GM12878 (cell line): ENCODE data around the gene IL27RA. TPM values are rescaled to one million over a fixed set of nuclear protein-coding genes. Genes with fewer than 3 reads are reported as not detected.

Experiments used
- ASH2L ChIP-seq: fragments of 300-600, 200-600 bp; sonication (generic); IDR thresholded peaks from 2 replicates; pipeline ENCODE4 v1.6.1; 2017; ENCODE audit warnings: low read depth, mild to moderate bottlenecking, borderline replicate concordance
- ATF3 ChIP-seq: IDR thresholded peaks from 2 replicates; pipeline ENCODE4 v1.6.1; 2011; ENCODE audit warnings: low read depth, mild to moderate bottlenecking, low read length, moderate library complexity, borderline replicate concordance; ENCODE audit errors: extremely low read depth
- BHLHE40 ChIP-seq, 2 experiments: fragments of 450-650 bp in 1 of 2; IDR thresholded peaks; 2 replicates each; pipeline ENCODE4 v1.6.1; 2011 to 2017; ENCODE audit warnings: low read depth in 2 of 2, borderline replicate concordance in 1 of 2, improper control_type of control experiment in 1 of 2, low read length in 1 of 2, mild to moderate bottlenecking in 1 of 2
- BMI1 ChIP-seq: fragments of 450-650 bp; IDR thresholded peaks from 2 replicates; pipeline ENCODE4 v1.6.1; 2016; ENCODE audit warnings: mild to moderate bottlenecking, moderate library complexity, borderline replicate concordance
- DPF2 ChIP-seq: fragments of 450-650 bp; IDR thresholded peaks from 2 replicates; pipeline ENCODE4 v1.6.1; 2017; ENCODE audit warnings: mild to moderate bottlenecking
- HCFC1 ChIP-seq: fragments of 150-350 bp; IDR thresholded peaks from 2 replicates; pipeline ENCODE4 v1.6.1; 2014; ENCODE audit warnings: low read length
- MTA2 ChIP-seq: fragments of 450-650 bp; IDR thresholded peaks from 2 replicates; pipeline ENCODE4 v1.6.1; 2016; ENCODE audit warnings: low read depth, mild to moderate bottlenecking, moderate library complexity
- PKNOX1 ChIP-seq: fragments of 450-650 bp; IDR thresholded peaks from 2 replicates; pipeline ENCODE4 v1.6.1; 2016; ENCODE audit warnings: mild to moderate bottlenecking
- POLR2AphosphoS2 ChIP-seq: IDR thresholded peaks from 2 replicates; pipeline ENCODE4 v1.6.1; 2011; ENCODE audit warnings: low read depth, mild to moderate bottlenecking, low read length, improper control_type of control experiment, moderate library complexity
- POU2F2 ChIP-seq: IDR thresholded peaks from 3 replicates; pipeline ENCODE4 v1.6.1; 2011; ENCODE audit warnings: low read depth, mild to moderate bottlenecking, low read length, borderline replicate concordance
- RB1 ChIP-seq: fragments of 450-650 bp; formaldehyde crosslinking; IDR thresholded peaks from 2 replicates; pipeline ENCODE4 v1.6.1; 2017; ENCODE audit warnings: mild to moderate bottlenecking, borderline replicate concordance
- RBBP5 ChIP-seq: fragments of 200-600 bp; sonication (generic); conservative IDR thresholded peaks from 2 replicates; pipeline ENCODE4 v1.6.1; 2016
- RELB ChIP-seq: fragments of 450-650 bp; IDR thresholded peaks from 2 replicates; pipeline ENCODE4 v1.6.1; 2017; ENCODE audit warnings: low read depth, mild to moderate bottlenecking, moderate library complexity
- RFX5 ChIP-seq: IDR thresholded peaks from 2 replicates; pipeline ENCODE4 v1.6.1; 2011; ENCODE audit warnings: low read depth, low read length, improper control_type of control experiment
- SMC3 ChIP-seq: IDR thresholded peaks from 2 replicates; pipeline ENCODE4 v1.6.1; 2011; ENCODE audit warnings: low read length, improper control_type of control experiment, borderline replicate concordance
- SPI1 ChIP-seq: IDR thresholded peaks from 2 replicates; pipeline ENCODE4 v1.6.1; 2011; ENCODE audit warnings: low read depth, mild to moderate bottlenecking, low read length, moderate library complexity, borderline replicate concordance; ENCODE audit not compliant: insufficient read depth
- SREBF2 ChIP-seq: IDR thresholded peaks from 2 replicates; pipeline ENCODE4 v1.6.1; 2012; ENCODE audit warnings: mild to moderate bottlenecking, low read length
- TAF1 ChIP-seq: IDR thresholded peaks from 2 replicates; pipeline ENCODE4 v1.6.1; 2011; ENCODE audit warnings: mild to moderate bottlenecking, low read depth, low read length, borderline replicate concordance
- TBL1XR1 ChIP-seq: IDR thresholded peaks from 2 replicates; pipeline ENCODE4 v1.6.1; 2012; ENCODE audit warnings: low read depth, low read length, improper control_type of control experiment
- TCF7 ChIP-seq: IDR thresholded peaks from 2 replicates; pipeline ENCODE4 v1.6.1; 2014; ENCODE audit warnings: antibody characterized with exemption, borderline replicate concordance
- ZBED1 ChIP-seq: IDR thresholded peaks from 2 replicates; pipeline ENCODE4 v1.6.1; 2016; ENCODE audit warnings: borderline replicate concordance
- ZBTB11 ChIP-seq: fragments of 450-650 bp; formaldehyde crosslinking; IDR thresholded peaks from 2 replicates; pipeline ENCODE4 v1.5.0; 2022; ENCODE audit warnings: mild to moderate bottlenecking, missing genetic modification characterization
- ZNF217 ChIP-seq: fragments of 450-650 bp; IDR thresholded peaks from 2 replicates; pipeline ENCODE4 v1.6.1; 2017; ENCODE audit warnings: antibody characterized with exemption, mild to moderate bottlenecking
- ZNF622 ChIP-seq: fragments of 450-650 bp; IDR thresholded peaks from 2 replicates; pipeline ENCODE4 v1.6.1; 2017; ENCODE audit warnings: mild to moderate bottlenecking, inconsistent platforms
- polyA plus RNA-seq, 11 experiments: library from polyadenylated mRNA; depleted of rRNA in 4 of 11; unstranded in 6 of 11; stranded (reverse) in 5 of 11; fragments of >200 nt; fragmentation: Nextera tagmentation in 4 of 11; fragmentation: Illumina TruSeq in 1 of 11; extraction: Ambion mirVana in 4 of 11; extraction: Trizol in 1 of 11; gene quantifications; 1 replicate in 1 of 11; 2 replicates in 10 of 11; pipeline versions ENCODE4 v1.2.1 to v1.2.3, GENCODE V29; 2011 to 2016; ENCODE audit warnings: inconsistent platforms in 2 of 11, missing spikeins in 2 of 11, low read depth in 1 of 11
- total RNA-seq, 4 experiments: library from RNA; depleted of rRNA in 3 of 4; stranded (reverse); fragments of >200 nt in 3 of 4; fragmentation: Illumina TruSeq in 1 of 4; extraction: Trizol in 1 of 4; gene quantifications; 2 replicates each; pipeline versions ENCODE4 v1.2.1 to v1.2.3, GENCODE V29; 2013 to 2021

IL27RA gene
- total and polyA plus RNA-seq, 10 of the 15 experiments (the other 5 are each of a cell fraction or from before 2014, with no cell fraction given): 8.4 to 63.5 (median 41.2) TPM

- TF ChIP-seq TBL1XR1 (no peak), RFX5 (no peak), HCFC1 (no peak), SPI1 (no peak), BHLHE40 (IDR thresholded peaks at IDR 0.05; ENCODE audit: borderline replicate concordance in 1 of 2, low read depth in 2 of 2, low read length in 1 of 2) (peak in 1 of 2 experiments; percentile 60; a peak in 1 of 4 replicates), SMC3 (no peak), RBBP5 (no peak), DPF2 (peak; percentile 94), BMI1 (no peak), RB1 (no peak; the same call in 1 of the 2 replicates), SREBF2 (no peak), TAF1 (0 out of 2 replicates have a peak, but pooled peaks have one; percentile 17), ASH2L (no peak), PKNOX1 (no peak), ZBED1 (no peak), TCF7 (no peak), ZNF622 (no peak), MTA2 (no peak), ATF3 (no peak), ZBTB11 (CRISPR knock-in tag) (no peak), POLR2AphosphoS2 (no peak; the same call in 1 of the 2 replicates), POU2F2 (no peak), ZNF217 (0 out of 2 replicates have a peak, but pooled peaks have one; percentile 30), RELB (0 out of 2 replicates have a peak, but pooled peaks have one; percentile 19)
Observed at GRCh38 chr19:14081797-14082674, 50.5 kb downstream of the IL27RA start (continued).
